Measurements from ENCODE around the gene MBP.
"Not testable (repeated sequence)": the region's sequence is repeated elsewhere in the genome, so short reads cannot be mapped to it uniquely, and the experiment has no call there.

MBP gene

DNA sequence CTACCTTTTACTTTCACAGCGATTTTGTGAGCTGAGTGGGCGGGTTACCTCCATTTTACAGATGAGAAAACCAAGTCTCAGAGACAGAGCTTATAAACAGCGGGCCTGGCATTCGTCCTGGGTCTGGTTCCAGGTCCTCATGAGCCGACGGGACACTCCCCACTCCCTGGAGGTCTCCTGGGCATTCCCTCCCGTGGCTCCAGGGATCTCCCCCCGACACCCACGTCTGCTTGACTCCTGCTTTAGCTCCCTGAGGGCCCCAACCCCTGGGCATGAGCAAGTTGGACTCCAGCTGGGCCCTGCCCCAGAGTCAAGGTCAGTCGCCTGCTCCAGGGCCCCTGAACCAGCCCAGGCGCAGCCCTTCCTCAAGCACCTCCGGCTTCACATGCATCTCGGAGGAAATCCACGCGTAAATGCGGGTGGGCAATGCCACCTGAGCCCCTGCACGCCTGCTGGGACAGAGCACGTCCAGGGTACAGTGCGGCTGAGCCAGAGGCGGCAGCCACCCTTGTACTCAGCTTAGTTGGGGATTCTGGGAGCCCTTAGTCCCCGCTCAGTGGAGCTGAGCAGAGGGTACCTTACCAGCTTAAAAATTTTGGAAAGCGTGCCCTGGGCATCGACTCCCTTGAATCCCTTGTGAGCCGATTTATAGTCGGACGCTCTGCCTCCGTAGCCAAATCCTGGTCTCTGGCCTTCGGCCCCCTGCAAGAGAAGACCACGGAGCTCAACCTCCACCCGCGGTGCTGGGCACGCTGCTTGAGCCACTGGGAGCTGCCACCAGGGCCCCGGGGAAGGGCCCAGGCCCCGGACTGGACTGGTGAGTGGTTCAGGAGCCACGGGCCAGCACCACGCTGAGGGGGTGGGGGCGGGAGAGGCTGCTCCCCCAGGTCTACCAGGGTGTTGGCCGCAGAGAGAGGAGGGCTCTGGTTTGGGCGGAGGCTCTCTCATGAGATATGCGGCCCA, 148.1 kb downstream of the MBP start:
- no peak for DNase-seq

DNA sequence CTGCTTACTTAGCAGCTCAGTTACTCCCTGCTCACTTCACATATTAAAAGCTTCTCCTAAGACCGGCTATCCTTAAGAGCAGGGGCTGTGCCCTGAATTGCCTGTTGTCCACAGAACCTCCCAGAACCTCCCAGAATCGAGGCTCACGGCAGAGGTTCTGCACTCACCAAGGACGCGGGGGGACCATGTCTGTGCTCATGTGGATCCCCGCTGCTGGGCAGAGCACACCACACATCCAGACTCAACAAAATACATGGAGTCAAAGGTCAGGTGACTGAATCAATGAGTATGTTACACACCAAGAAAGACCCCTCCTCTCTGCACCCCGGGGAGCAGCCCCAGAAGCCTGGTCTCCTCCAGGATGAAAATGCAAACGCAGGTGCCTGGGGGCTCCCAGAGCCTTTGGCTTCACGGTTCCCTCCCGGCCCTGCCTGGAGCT, 149.0 kb downstream of the MBP start:
- no peak for DNase-seq

DNA sequence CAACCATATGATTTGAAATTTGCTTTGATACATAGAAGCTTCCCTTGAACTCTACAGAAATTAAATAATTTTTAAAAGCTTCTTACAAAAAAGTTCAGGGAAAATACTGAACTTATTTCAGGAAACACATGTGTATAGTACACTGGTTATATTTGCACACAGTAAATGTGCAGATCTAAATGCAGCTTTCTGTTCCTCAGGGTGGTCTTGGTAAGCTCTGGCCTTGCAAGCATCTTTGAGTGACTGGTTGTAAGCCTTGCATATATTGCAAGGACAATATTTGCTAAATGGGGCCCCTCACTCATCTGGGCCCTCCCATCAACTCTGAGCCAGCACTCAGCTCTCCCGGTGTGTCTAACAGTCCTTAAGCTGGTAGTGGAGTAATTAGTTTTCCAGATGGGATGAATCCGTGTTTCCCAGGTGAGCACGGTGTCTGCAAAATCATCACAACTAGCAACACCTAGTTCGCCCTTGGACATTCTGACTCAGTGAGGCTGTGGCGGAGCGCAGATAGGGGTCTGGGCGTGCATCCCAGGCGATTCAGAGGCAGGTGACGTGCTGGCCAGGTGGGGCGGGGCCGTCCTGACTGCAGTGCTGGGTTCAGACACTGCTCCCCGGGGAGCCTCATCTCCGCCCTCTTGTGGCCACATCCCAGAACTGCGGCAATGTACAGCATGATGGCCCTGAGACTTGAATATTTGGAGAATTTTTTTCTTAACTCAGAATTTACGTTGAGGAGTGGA, 149.6 kb downstream of the MBP start:
- peak; percentile 90 for DNase-seq

DNA sequence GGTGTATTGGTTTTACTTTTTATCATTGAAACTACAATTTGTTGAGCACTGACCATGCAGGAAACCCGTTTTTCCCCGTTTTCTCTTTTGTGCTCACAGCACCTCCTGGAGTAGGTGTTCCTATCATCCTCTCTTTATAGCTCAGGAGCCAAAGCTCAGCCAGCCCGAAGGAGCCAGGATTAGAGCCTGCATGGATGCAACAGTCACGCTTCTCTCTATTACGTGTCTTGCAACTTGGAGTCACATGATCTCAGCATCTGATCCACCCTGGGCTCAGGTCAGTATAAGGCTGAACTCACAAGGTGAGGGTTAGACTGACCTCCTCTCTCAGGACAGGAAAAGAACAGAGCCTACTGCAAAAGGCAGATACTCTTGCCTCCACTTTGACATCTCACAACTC, 150.5 kb downstream of the MBP start:
- no peak for DNase-seq

DNA sequence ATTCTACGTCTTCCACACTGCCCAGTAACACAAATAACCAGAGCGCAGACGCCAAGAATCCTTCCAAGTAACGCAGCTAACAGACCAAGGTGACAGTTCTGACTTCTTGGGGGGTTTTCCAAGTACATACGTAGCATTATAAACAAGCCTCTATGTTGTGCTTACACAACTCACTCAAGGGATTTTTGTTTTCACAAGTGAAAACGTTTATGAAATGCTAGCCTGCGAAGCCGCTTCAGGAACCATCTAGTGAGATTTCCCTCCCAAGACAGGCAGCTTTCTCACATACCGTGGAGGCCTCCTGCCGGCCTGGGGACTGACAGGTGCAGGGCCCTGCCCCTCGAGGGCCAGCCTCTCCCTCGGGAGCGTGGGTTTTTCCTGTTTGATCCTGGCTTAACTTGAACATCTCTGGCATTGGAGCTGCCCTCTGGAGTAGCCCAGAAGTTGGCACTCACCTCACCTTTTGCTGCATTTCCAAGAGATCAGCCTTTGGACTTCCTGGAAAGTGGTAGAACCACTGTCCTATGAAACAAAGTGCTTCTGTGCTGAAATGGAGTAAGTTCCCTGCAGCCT, 151.1 kb downstream of the MBP start:
- DNase-seq, result no peak

DNA sequence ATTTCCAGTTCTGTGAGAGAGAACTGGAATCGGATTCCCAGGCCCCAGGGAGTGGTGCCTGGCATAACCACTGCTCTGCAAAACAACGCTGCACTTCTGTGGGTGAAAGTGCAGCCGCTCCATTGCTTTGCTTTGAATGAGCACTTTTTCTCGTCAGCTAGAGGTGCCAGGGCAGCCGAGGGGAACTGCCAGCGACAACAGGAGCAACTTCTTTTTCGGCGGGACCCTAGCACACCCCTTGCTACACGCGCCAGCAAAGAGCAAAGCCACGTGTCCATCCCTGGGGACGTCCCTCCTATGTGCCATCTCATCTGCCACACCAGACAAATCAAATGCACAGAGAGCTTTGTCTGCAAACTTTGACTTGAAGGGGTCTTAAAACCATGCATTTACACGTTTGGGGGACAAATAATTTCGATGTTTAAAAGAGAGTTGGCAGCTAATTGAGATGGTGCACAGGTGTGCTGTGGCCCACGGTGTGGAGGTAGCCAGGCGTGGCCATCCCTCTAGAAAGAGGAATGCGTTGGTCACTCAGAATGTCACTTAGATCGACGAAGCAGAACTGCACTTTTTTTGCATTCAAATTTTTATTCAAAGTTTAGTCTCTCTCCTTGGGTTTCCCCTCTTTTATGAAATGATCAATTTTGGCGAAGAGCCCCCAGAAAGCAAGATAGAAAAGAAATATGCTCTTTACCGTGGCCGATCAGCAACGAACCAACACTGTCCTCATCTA, 151.8 kb downstream of the MBP start:
- no peak for DNase-seq

DNA sequence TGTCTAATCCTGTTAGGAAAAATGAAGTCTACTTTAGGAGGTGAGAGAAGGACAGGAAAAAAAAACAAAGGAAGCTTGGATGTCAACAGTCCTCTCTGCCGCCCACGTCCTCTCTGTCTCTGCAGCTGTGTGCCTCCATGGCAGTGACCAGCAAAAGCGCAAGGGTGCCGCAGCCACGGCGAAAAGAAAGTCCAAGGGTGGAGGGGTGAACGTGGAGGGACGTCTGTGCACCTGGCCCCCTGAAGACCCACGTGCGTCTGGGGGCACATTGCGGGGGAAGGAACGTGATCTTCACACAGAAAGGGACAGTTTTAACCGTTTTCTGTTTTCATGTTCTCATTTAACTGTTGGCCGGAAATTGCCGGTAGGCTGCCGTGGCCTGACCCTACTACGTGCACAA, 152.7 kb downstream of the MBP start:
- no peak for DNase-seq

DNA sequence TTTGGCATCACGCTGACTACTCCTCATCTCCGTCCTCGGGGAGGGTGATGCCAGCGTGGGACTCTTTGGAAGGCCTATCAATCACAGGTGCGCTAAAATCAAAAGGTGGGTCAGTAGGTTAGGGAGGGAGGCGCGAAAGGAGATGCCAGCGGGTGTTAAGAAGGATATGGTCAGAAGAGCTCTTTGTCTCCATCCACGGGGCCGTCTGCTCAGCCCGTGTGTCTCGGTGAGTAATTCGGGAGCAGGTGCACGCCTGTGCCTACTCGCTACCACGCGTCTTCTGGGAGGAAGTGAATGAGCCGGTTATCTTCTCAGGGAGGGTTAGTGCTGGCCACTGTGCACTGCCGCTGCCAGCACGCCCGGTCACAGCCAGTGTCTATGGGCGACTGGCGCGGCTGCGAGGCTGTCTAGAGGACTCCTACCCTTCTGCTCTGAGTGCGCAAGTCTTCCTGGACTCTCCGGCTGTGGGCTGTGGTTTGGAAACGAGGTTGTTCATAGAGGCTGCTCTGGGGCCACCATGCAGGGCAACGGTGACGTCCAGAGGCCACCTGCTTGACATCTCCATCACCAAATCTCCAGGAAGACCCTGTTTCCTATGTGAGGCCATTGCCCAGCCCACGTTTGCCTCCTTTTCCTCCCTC, 153.4 kb downstream of the MBP start:
- DNase-seq, result no peak

DNA sequence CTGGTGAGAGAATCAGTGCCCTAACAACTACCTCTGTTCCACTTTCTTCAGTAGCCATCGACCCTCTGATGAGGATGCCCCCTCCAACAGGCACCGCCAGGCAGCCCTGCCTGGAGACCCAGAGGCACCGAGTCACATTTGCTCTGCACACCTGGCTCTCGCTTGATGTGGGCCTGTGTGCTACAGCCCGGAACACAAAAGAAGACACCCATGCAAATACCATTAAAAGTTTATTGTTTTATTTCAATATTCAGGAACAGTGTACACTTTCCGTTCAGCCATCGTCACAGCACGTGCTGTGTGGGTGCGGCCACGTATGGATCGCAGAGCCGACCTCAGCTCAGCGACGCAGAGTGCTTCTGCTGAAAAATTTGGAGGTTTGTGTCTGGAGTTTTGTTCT, 154.0 kb downstream of the MBP start:
- no peak for DNase-seq

DNA sequence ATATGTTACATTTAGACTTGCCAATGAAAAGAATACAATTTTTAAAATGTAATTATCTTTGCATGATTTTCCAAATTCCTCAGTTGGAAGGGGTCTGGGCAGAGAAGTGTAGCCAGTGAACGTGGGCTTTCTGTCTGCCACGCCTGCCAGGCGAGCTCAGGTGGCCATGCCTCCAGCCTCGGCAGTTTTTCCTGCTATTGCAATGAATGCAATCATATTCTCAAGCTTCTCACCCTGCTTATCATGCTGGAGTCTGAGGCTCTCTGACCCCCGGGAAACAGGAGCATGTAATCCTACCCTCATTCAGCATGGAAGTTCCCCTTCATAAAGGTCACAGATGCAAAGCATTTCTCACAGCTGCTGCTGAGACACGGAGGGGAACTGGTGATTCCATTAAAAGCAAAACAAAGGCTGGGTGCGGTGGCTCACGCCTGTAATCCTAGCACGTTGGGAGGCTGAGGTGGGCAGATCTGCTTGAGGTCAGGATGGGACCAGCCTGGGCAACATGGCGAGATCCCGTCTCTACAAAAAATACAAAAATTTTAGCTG, 154.8 kb downstream of the MBP start:
- no peak for DNase-seq

DNA sequence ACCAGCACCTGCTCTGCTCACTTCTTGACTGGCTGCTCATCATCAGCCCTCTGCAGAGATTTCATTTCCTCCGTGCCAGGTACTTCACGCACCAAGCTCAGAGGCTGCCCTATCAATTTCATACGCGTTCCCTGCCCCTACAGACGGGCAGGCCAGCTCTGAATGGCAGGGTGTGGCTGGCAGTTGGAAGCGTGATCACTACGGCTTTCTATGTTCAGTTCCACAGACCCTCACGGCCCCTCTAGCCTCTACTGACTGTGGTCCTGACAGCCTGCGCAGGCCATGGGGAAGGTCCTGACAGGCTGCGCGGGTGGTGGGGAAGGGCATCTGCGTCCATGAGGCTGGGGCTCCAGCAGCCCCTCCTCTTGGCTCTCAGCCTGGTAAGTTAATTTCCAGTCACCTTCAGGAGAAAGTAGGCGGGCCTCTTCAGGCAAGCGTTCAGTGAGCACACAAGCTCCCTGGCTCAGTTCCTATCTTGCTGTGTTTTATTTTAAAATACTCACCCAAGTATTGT, 155.4 kb downstream of the MBP start:
- DNase-seq, result no peak

DNA sequence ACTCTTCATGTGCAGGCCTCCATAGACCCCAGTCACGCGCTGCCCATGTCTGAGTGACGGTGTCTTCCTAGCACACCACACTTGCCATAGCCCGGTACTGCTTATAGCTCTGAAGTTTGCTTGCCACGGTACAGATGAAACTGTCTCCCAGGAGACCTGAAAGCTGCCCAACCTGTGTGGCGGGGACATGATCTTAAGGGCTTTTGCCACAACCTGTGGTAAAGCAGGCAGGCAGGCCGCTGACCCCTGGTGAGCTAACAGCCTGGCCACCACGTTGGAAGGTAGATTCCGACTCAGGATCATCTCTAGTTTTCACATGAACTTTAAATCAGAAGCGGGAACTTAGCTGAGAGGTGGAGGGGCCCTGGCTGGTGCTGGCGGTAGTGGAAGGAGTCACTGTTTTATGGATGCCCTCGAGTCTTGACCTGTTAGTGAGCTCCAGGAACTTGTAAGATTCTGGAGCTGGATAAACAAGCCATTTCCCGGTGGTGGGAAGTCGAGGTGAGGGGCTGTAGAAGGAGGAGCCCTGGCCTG, 156.9 kb downstream of the MBP start:
- DNase-seq, result no peak

DNA sequence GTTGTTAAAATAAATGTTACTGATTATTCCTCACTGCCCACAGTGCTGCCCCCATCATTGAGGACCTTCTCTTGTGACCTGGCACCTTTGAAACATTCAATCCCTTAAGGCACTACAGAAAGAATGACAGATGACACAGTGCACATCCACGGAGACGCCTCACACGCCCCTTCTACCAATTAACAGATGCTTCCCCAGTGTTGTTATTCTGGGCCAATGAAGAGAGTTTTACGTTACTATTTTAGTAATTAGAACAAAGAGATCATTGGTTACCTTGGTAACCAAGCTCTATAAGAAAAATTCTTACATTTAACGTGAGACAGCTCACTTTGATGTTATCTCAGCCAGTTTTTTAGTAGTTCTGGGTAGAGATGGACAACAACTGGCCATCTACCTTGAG, 158.2 kb downstream of the MBP start:
- no peak for DNase-seq

DNA sequence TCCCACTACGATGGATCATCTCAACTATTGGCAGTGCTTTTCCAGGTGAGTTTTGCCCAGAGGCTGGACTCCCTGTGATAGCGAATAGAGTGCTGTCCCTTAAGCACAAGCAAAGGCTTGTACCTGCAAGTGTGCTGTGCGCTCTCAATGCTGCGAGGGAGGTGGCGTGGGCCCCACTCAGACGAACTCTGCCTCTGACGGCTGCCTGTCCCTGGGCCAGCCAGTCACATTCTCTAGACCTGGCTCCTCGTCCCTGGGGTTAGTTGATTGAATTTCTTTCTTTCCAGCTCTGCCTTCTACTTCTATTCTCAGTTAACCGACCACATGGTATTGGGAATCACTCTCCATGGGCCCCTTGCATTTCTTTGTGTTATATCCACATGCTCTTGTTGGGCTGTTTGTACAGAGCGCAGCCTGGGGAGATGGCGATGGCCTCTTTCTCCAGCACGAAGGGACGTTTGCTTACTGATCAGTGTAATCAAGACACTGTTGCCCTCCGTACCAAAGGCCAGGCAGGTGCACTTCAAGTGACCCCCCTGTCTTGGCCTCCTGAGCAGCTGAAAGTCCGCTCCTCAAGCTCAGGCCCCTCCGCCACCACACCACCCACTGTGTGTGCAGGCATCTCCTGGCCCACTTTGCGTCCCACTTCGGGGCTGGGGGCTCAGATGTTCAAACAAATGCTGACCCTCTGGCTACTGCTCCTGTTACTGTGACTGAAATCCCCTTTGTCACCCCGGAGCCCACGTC, 158.9 kb downstream of the MBP start:
- no peak for DNase-seq

DNA sequence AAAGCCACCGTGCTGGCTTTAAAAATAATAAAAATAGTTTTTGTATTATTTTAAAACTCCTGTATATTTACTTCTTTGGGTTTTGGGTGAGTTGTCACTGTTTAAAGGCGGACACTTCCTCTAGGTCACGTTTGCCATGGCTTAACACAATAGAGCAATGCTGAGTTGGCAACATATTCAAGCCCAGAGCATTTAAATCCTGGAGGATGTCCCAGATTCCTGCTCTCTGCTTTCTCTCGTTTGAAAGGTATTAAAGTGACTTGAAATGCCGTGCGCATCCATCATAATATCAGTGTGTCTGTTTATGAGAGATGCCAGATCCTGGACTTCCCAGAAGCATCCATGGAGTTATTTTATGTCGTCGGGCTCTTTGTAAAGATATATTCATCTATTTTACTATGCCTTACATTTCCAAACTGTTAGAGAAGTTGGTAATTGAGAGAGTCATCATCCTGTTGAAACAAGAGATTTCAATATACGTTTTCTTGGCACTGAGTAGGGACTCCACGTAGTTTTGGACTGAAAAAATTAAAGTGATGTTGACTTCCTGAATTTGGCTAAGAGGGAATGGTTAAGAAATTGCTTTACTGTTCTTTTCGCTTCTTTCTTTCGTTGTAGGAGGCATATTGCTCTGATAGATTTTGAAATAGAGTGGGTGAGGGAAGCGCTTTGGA, 159.6 kb downstream of the MBP start:
- no peak for DNase-seq

DNA sequence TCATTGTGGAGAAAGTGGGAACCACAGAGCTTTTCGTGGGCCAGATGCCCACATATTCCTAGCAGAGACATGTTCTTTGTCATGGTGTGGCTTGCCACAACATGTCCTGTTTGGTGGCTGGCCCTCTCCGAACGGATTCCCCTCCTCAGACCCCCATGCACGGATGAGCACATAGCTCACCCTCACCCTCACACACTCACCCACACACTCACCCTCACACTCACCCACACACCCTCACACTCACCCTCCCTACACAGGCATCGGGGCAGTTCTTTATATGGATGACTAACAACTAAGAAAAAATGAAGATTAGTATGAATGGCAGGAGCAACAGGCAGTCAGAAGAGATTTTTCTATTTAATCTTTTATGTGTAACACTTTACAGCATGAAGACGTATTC, 160.3 kb downstream of the MBP start:
- DNase-seq, result no peak

DNA sequence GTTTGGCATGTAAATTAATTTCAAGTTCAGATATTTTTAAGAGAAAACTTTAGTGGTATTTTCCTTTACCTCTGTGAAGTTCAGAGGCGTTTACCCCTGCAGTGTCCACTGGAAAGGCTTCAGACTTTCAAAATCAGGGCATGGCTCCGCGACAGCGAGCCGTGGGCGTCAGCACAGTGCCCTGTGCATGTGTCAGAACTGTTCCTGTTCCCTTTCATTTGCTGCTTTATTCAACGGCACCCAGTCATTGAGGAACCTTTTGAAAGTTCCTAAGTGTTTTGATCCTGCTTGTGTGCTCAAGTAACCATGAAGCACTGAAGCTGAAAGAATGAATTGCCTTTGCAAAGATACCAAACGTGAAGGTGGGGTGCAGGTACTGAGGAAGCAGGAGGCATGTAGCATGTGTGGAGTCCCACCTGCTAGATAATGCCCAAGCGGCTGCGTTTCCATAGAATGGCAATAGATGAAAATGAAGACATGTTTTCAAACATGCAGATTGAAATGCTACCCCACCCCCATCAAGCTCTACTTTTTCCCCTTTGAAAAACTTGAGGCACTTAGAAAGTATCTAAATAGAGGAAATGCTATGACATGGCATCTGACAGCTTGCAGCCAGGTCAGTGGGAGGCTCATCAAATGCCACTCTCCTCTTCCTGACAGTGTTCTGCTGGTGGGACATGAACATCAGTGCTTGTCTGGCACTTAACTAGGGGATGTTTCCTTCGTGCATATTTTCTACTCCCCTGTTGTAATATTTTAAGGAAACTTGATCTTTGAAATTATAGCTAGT, 161.6 kb downstream of the MBP start:
- DNase-seq, result no peak

DNA sequence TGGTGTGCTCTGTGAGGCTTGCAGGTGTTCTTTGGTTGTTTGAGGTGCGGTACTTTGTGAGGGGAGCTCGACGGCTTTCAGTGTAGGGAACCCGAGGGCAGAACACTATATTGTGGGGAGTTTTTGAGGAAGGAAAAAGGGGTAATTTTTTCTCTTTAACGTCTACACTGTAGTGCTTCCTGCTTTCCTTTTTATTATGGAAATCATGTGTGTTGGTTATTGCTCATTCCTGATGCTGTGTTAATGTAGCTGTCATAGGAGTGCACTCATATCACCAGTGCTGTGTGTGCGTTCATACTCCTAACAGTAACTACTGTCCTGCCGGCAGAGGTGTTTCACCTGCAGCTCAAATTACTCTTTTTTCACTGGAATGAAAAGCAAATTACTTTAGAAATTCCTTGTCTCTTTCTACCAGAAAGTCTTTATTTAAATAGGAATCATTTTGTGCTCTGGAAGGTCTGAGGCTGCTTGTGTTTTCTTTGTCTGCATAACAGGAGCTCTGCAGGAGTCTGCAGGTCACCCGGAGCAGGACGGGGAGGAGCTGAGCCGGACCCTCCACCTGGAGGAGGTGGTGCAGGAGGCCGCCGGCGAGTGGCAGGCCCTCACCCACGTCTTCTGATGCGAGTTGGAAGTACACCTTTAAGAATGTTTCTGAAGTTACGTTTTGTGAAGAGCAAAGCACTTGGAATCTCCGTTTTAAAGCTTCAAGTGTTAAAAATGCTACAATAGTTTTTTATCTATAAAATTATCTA, 164.7 kb downstream of the MBP start:
- no peak for DNase-seq

DNA sequence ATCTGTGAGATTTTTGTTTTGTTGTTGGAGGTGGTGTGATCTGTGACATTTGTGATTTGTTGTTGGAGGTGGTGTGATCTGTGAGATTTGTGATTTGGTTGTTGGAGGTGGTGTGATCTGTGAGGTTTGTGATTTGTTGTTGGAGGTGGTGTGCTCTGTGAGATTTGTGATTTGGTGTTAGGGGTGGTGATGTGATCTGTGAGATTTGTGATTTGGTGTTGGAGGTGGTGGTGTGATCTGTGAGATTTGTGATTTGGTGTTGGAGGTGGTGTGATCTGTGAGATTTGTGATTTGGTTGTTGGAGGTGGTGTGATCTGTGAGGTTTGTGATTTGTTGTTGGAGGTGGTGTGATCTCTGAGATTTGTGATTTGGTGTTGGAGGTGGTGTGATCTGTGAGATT, 165.3 kb downstream of the MBP start:
- not testable (repeated sequence) for DNase-seq
